Pancreas (tissue), 10 donors: ENCODE results near the gene AP4B1. TPM values are rescaled to one million over a fixed set of nuclear protein-coding genes. Genes with fewer than 3 reads are reported as not detected.
"Not testable (repeated sequence)": the region's sequence is repeated elsewhere in the genome, so short reads cannot be mapped to it uniquely, and the experiment has no call there.

Experiments
- ATAC-seq, 4 donors: fragments of 200-7000 bp; cut with Tn5 transposase; one replicate each; pipeline versions ENCODE4 v1.8.0 to v1.9.1; 2020; ENCODE audit warnings: mild to moderate bottlenecking in 4 of 4, moderate library complexity in 4 of 4
- DNase-seq, 6 donors: peaks; one replicate each; pipeline ENCODE4 v3.0.0-alpha.2; 2020
- FAIRE-seq: peaks from 2 replicates; lab custom pipeline; 2012; peaks lifted over from hg19 to GRCh38; lab: Jason Lieb, UNC
- H3K27ac ChIP-seq, 4 donors: fragments of 200-600 bp; sonication (generic); 1 replicate in 3 of 4; 2 replicates in 1 of 4; pipeline versions ENCODE4 v1.5.0 to v1.8.0; 2020
- H3K27me3 ChIP-seq, 4 donors: fragments of 200-600 bp; one replicate each; pipeline ENCODE4 v1.8.0; 2021
- H3K36me3 ChIP-seq, 3 donors: fragments of 200-600 bp; sonication (generic) in 1 of 3; one replicate each; pipeline versions ENCODE4 v1.5.0 to v1.8.0; 2020 to 2021
- H3K4me1 ChIP-seq, 3 donors: fragments of 200-600 bp; one replicate each; pipeline ENCODE4 v1.8.0; 2021
- H3K4me3 ChIP-seq, 4 donors: fragments of 200-600 bp; sonication (generic) in 2 of 4; one replicate each; pipeline versions ENCODE4 v1.5.0 to v1.8.0; 2020 to 2021
- H3K9me3 ChIP-seq, 4 donors: fragments of 200-600 bp; one replicate each; pipeline ENCODE4 v1.8.0; 2021
- WGBS, 2 donors: extraction: QIAGEN DNeasy Blood & Tissue Kit; methylation state at CpG; one replicate each; pipeline ENCODE4 v1.1.7; 2013; 5-methylcytosine and 5-hydroxymethylcytosine counted together
- intact Hi-C, 3 donors: fragments of 100-400 bp; cut with DNase I; formaldehyde crosslinking; loops; one replicate each; pipeline versions ENCODE4 v1.11.1 to v1.14.2; 2022
- polyA plus RNA-seq, 2 donors: library from polyadenylated mRNA; stranded (reverse); fragments of 200-250 nt; gene quantifications; one replicate each; pipeline ENCODE4 v1.2.3, GENCODE V29; 2013
- total RNA-seq, 6 donors: library from RNA; stranded (reverse); fragmentation: NEBNext Ultra II Directional in 4 of 6; extraction: Animal tissue kit (Norgen Biotek cat#: 25700) in 4 of 6; gene quantifications; one replicate each; pipeline versions ENCODE4 v1.2.1 to v1.2.4, GENCODE V29; 2021 to 2023
- TF ChIP-seq, protein P1 (sequence below), 4 donors: fragments of 200-600 bp; sonication (generic) in 3 of 4; IDR thresholded peaks; one replicate each; pipeline versions ENCODE4 v1.5.0 to v1.8.0; 2021; ENCODE audit warnings: antibody characterized with exemption in 4 of 4
- donor health status: healthy with polysubstance abuse.
- donor health status: DM: no; HTN: no; CAD: no; lungs with moderate emphysema.
- donor health status: DM: no; HTN: no; CAD: no.
- donor health status: control.
- donor health status: control.
- donor health status: Bipolar disorder and iron deficiency.
- donor health status: DM: yes; HTN: yes; CAD: no.
- donor health status: DM: no; HTN: no; CAD: no.
- donor health status: DM: no; HTN: no; CAD: no.
- donor health status: DM: yes; HTN: yes; CAD: no.

The AP4B1 gene
- total and polyA plus RNA-seq, 8 donors: 8.2 to 37.5 (median 12.7) TPM

DNA sequence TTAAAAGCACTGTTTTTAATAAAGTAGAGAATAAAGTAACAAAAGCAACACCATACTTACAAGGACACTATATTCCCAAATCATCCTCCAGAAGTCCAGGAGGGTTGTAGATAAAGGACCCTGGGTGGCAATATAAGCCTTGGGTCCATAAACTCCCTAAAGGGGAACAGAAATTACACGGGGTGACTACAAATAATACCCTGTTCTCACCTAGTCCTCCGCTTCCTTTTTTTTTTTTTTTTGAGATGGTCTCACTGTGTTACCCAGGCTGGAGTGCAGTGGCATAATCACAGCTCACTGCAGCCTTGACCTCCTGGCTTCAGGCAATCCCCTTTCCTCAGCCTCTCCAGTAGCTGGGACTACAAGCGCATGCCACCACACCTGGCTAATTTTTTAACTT lies 46.2 kb downstream of the AP4B1 start:
- TF ChIP-seq, protein P1, sequence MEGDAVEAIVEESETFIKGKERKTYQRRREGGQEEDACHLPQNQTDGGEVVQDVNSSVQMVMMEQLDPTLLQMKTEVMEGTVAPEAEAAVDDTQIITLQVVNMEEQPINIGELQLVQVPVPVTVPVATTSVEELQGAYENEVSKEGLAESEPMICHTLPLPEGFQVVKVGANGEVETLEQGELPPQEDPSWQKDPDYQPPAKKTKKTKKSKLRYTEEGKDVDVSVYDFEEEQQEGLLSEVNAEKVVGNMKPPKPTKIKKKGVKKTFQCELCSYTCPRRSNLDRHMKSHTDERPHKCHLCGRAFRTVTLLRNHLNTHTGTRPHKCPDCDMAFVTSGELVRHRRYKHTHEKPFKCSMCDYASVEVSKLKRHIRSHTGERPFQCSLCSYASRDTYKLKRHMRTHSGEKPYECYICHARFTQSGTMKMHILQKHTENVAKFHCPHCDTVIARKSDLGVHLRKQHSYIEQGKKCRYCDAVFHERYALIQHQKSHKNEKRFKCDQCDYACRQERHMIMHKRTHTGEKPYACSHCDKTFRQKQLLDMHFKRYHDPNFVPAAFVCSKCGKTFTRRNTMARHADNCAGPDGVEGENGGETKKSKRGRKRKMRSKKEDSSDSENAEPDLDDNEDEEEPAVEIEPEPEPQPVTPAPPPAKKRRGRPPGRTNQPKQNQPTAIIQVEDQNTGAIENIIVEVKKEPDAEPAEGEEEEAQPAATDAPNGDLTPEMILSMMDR (IDR thresholded peaks at IDR 0.05): no peak
- DNase-seq (no peak), FAIRE-seq (no peak), ATAC-seq (no peak)
- no peaks in the 10 kb centered on the region for H3K4me1 ChIP-seq
- H3K9me3 ChIP-seq: no peaks in the 10 kb centered on the region
- intact Hi-C loops: no loop called here
- H3K36me3 ChIP-seq: no peaks in the 10 kb centered on the region
- no peaks in the 10 kb centered on the region for H3K27me3 ChIP-seq
- H3K4me3 ChIP-seq: no peak overlapping the region
- no peak overlapping the region for H3K27ac ChIP-seq
- 80 to 92% methylated on average over 3 of the region's 3 CpGs for WGBS, 2 donors

DNA sequence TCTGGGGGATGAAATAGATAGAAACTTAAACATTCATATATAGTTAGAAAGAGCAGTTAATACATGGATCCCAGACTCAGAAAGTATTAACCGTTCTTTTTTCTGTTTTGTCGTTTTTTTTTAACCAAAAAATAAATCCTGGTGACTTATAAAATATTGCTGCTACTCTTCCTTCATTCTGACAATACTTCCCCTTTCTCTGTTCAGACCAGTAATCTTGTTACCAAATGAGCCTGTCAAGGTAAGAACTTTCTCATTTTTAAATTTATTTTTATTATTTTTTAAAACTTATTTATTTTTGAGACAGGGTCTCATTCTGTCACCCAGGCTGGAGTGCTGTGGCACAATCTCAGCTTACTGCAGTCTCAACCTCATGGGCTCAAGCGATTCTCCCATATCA lies 46.8 kb downstream of the AP4B1 start:
- Histone ChIP-seq H3K27me3 (no peaks in the 10 kb centered on the region), H3K9me3 (no peaks in the 10 kb centered on the region), H3K27ac (no peak overlapping the region), H3K4me3 (no peak overlapping the region), H3K4me1 (no peaks in the 10 kb centered on the region), H3K36me3 (no peaks in the 10 kb centered on the region)
- intact Hi-C loops: no loop called here
- WGBS, 2 donors: 60 to 74% methylated on average over 3 of the region's 3 CpGs
- ATAC-seq (no peak), DNase-seq (no peak), FAIRE-seq (no peak)
- TF ChIP-seq, protein P1 (IDR thresholded peaks at IDR 0.05): no peak

DNA sequence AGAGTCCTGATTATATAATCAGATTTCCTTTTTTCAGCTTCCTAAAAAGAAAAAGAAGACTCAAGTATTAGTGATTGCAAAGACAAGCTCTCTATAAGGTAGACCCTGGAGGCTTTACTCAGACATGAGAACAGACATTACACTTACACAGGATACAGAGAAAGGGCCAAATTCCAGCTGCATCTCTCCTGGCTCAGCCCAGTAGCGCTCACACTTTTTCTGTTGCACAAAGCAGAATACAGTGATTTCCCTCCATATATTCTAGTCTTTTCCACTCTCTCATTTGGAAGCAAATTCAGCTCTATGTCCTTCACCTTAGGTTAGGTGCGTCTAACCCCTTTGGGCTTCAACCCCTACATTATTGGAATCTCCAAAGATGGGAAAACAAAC lies 48.2 kb downstream of the AP4B1 start:
- Histone ChIP-seq H3K4me1 (no peaks in the 10 kb centered on the region), H3K27ac (no peak overlapping the region), H3K4me3 (no peak overlapping the region), H3K36me3 (no peaks in the 10 kb centered on the region), H3K27me3 (no peaks in the 10 kb centered on the region), H3K9me3 (no peaks in the 10 kb centered on the region)
- FAIRE-seq (no peak), ATAC-seq (no peak), DNase-seq (no peak)
- intact Hi-C loops: no loop called here
- TF ChIP-seq, protein P1 (IDR thresholded peaks at IDR 0.05): no peak
- whole genome bisulfite sequencing, 2 donors: 93 to 94% methylated on average over 2 of the region's 2 CpGs

DNA sequence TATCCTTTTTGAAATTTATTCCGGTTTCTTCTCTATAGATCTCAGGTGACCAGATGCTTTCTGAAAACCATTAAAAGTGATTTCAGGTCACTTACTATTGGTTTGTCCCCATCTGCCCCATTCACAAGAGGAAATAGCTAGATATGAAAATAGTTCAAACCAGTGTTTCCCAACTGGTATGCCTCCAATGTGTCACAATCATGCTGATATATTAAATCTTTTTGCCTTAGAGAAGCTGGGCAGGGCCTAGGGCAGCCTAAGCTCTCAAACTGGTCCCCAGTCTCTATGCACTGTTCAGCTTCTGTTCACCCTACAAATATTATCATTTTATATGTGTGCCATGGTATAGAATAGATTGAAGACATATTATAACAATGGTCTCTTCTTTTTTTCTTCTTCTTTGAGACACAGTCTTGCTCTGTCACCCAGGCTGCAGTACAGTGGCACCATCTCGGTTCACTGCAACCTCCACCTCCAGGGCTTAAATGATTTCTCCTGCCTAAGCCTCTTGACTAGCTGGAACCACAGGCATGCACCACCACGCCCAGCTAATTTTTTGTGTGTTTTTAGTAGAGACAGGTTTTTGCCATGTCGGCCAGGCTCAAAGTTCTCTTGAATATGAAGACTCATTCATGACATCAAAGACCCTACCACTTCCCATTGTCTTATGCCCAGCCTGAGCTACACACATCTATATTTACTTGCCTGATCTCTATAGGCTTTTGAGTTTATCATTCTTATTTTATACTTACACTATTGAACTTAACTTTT lies 48.8 kb downstream of the AP4B1 start:
- H3K36me3 ChIP-seq: no peaks in the 10 kb centered on the region

DNA sequence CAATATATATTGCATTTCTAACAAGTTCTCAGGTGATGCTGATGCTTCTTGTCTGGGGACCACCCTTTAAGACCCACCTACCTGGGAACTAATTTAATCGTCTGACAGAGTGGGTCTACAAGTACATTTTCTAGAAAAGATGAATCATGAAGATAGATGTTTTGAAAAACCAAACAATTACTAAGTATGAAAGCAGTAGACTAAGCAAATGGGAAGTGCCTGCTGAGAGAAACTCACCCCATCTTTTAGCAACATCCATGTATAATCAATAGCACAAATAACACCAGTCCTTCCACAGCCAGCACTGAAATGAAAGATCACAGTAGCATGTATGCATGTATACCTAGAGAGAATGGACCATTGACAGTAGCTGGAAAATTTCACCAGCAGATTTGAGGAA lies 50.4 kb downstream of the AP4B1 start:
- no peak for ATAC-seq
- intact Hi-C loops: no loop called here

More for the DNA sequence above, 48.8 kb downstream of the AP4B1 start:
- Histone ChIP-seq H3K27me3 (no peaks in the 10 kb centered on the region), H3K27ac (no peak overlapping the region), H3K4me1 (no peaks in the 10 kb centered on the region), H3K9me3 (no peaks in the 10 kb centered on the region), H3K4me3 (no peak overlapping the region)
- ATAC-seq (no peak), FAIRE-seq (no peak), DNase-seq (no peak)
- 90 to 93% methylated on average over 4 of the region's 4 CpGs for WGBS, 2 donors
- intact Hi-C loops: no loop called here
- TF ChIP-seq, protein P1 (IDR thresholded peaks at IDR 0.05): no peak

DNA sequence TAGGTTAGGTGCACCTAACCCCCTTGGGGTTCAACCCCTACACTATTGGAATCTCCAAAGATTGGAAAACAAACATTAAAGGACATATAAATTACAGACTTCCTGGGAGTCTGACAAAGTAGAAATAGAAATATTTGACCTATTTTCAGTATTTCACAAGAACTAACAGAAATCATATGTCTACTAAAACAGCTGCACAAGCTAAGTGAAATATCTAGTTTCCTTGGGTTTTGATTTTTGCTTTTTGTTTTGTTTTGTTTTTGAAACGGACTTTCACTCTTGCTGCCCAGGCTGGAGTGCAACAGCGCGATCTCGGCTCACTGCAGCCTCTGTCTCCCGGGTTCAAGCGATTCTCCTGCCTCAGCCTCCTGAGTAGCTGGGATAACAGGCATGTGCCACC lies 51.9 kb downstream of the AP4B1 start:
- DNase-seq, H3K4me1 ChIP-seq, FAIRE-seq, H3K4me3 ChIP-seq, ATAC-seq, H3K9me3 ChIP-seq, intact Hi-C loops, H3K36me3 ChIP-seq, H3K27ac ChIP-seq, H3K27me3 ChIP-seq: not testable (repeated sequence)
- WGBS, 2 donors: 82 to 96% methylated on average over 6 of the region's 6 CpGs

More for the DNA sequence above, 50.4 kb downstream of the AP4B1 start:
- Histone ChIP-seq H3K9me3 (no peaks in the 10 kb centered on the region), H3K36me3 (no peaks in the 10 kb centered on the region), H3K27me3 (no peaks in the 10 kb centered on the region), H3K4me1 (no peaks in the 10 kb centered on the region), H3K27ac (no peak overlapping the region), H3K4me3 (no peak overlapping the region)
- DNase-seq (no peak), FAIRE-seq (no peak)
- 32 to 97% methylated on average over 1 of the region's 1 CpG for WGBS, 2 donors
- TF ChIP-seq, protein P1 (IDR thresholded peaks at IDR 0.05): no peak
